HTR-8/SVneo (cell line): Measurements from ENCODE around the gene OR51B5.
A peak's percentile ranks its signal among the peaks of the same experiment; 100 is the strongest.
"Not testable (repeated sequence)": the region's sequence is repeated elsewhere in the genome, so short reads cannot be mapped to it uniquely, and the experiment has no call there.

Experiments used
- DNase-seq: peaks from one replicate; pipeline ENCODE4 v3.0.0; 2011; ENCODE audit warnings: low spot score, mixed read lengths; ENCODE audit not compliant: insufficient read length
- FAIRE-seq: peaks from 2 replicates; lab custom pipeline; 2011; peaks lifted over from hg19 to GRCh38; lab: Jason Lieb, UNC

Gene OR51B5, protein sequence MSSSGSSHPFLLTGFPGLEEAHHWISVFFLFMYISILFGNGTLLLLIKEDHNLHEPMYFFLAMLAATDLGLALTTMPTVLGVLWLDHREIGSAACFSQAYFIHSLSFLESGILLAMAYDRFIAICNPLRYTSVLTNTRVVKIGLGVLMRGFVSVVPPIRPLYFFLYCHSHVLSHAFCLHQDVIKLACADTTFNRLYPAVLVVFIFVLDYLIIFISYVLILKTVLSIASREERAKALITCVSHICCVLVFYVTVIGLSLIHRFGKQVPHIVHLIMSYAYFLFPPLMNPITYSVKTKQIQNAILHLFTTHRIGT

DNA sequence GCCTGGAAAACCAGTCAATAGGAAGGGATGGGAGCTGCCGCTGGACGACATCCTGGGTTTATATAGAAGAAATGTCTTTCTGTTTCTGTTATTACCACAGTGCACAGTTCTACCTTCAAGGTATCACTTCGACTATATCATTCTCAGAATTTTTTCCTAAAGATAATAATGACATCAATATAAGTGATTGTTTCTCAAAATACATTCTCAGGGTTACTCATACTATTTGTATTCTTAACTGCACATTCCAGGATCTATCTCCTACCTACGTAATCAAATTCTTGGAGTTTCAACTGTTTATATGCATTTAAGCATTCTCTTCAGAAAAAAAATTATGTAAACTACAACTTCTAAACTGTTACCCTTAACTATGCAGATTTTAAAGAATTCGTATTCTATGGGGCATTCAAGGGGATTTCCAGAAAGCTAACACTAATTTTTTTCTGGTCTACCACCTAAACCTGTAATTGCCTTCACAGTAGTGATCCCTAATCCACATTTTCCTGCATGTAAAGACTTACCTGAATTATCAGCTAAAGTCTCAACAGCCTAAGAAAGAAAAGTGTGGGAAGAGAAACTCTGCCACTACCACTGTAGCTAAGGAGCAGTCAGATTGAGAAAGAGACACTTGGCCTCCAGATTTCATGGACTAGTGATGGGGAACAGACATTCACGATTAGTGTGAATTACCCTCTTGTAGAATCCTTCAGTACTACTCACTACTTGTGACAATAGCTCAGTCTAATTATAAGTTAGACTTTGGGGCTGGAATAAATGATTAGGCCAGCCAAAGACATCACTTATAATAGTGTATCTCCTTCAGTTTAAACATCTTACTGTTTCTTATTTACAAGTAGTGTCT is at the start of gene OR51B5:
Gene OR51B5, minus strand, starts transcription at position 51 of the 862 bp plus-strand sequence. Its CDS starts 0 bp downstream, at position 51.
- DNase-seq (no peak), FAIRE-seq (no peak)

DNA sequence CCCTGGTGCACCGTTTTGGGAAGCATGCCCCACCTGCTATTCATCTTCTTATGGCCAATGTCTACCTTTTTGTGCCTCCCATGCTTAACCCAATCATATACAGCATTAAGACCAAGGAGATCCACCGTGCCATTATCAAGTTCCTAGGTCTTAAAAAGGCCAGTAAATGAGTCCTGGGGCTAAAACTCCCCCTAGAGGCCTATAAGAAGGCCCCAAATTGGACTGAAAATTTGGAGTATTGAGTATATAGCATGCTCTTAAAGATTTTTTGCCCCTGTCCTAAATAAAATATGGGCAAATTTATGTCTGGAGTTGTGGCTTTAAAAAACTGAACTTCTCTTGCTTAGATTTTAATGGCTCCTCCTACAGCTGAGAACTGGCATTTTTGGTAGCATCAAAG is 46.9 kb upstream of the OR51B5 start:
- FAIRE-seq: no peak
- no peak for DNase-seq

DNA sequence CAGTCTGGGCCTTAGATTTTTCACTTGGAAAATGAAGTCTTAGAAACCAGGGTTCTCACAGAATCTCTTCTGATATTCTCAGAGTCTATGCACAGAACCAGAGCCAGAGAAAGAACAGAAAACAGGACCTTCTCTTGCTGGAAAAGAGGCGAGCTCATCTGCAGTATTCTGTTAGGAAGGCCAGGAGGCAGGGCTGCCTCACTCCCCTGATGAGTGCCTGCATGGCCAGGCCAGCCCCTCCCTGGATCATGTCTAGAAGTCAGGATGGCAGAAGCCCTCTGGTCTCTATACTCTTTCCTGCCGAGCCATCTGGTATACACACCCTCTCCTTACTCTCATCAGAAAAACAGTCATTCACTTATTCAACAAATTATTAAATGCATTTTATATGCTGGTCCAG is 41.0 kb upstream of the OR51B5 start:
- DNase-seq (no peak), FAIRE-seq (no peak)

DNA sequence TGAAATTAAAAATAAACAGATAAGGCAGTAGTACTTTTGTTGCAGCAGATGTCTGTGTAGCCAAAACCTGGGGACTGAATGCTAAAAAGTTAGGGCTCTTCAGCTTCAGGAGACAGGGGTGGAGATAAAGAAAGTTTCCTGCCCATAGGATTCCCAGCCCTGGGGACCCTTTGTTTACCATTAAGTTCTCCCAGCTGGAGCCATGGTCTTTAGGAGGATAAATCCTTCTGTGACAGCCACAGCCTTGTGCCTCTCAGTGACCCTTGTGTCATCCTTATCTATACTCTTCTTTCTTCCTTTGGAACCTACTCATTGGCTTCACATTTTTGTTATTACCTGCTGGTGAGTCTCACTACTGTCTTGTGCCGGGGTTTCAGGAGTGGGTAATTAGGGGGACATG is 40.3 kb upstream of the OR51B5 start, which contains the start of gene OR51M1:
Gene OR51M1, plus strand, starts transcription at position 237 of the 400 bp plus-strand sequence. CDS start 5,587 bp downstream, outside the sequence.
- FAIRE-seq (no peak), DNase-seq (no peak)

DNA sequence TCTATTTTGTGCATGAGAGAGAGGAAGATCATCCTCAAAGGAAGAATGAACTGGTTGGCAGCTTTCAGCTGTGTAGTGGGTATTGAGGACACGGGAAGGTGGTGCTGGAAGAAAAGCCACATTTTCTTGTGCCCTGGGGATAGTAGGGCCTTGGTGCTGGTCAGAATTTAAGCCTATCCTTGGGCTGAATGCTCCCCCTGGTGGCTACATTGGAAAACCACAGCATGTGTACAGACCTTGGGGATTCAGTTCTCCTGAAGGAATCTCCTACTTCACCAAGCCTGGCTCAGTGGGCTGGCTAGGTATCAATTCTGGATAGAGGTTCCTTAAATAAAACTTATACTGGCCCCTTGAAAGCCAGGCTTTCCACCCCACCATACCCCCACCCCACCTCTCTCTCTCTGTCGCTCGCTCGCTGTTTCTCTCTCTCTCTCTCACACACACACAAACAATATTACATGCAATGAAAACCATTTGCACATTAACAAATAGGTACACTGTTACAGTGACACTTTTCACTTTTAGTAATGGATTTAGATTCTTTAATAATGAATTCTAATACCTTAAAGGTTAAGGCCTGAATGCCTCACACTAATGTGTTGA is 37.5 kb upstream of the OR51B5 start:
- FAIRE-seq: no peak
- DNase-seq: peak; percentile 33

DNA sequence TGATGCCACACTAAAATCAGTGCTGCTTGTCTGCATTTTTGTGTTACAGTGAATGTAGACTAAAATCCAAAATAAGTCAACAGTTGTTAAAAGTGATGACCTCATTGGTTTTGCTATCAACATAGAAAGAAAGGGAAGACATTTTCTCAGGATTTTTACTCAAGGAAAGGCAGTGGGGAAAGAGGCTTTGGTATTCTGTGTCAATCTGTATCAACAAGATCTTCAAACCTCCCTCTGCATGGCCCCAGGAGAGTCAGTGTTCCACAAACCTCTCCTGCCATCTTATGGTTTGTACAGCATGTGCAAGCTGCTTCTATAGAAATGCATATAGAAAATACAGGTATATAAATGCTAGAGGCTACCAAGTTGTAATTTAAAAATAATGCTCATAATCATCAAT is 26.5 kb upstream of the OR51B5 start:
- no peak for FAIRE-seq
- peak; percentile 26 for DNase-seq

DNA sequence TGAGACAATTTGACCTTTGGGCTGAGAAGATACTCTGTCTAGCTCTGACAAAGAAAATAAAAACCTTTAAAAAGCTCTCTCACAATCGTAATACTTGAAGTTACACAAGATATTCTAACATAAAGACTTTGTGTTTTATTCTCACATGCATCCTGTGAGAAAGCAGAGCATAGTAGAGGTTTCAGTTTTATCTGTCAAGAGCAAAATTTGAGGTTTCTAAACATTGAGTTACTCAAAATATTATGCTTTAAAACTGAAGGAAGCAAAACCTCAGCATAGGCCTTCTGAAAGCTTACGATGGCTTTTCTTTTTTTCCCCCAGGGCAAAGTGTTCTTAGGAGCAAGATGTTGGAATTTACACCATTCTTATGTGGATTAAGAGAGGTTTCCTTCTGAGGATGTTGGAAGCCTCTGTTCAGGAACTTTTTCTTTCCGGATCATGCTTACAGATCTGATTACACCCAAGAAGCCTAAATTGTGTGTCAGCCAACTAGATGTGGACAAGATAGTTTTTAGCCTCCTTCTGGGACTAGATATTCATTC is 25.2 kb upstream of the OR51B5 start:
- FAIRE-seq: no peak
- DNase-seq: no peak

DNA sequence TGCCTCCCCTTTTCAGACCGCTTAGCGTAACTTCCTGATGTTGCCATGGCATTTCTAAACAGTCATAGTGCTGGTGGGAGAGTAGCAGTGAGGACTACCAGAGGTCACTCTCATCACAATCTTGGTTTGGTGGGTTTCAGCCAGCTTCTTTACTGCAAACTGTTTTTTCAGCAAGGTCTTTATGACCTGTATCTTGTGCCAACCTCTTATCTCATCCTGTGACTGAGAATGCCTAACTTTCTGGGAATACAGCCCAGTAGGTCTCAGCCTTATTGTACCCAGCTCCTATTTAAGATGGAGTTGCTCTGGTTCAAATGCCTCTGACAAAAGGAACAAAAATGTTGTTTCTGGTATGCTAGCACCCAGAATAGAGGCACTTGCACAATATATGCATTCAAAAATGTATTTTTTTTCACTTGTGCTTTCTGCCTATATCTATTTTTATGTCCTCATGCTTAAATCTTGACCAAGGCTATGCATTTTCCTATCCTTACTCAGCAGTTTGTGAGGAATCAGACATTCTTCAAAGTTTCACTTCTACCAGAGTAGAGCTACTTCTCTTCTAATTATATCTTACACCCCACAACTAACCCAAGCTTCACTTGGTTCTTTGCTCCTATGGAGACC is 24.2 kb upstream of the OR51B5 start:
- DNase-seq: no peak
- no peak for FAIRE-seq

DNA sequence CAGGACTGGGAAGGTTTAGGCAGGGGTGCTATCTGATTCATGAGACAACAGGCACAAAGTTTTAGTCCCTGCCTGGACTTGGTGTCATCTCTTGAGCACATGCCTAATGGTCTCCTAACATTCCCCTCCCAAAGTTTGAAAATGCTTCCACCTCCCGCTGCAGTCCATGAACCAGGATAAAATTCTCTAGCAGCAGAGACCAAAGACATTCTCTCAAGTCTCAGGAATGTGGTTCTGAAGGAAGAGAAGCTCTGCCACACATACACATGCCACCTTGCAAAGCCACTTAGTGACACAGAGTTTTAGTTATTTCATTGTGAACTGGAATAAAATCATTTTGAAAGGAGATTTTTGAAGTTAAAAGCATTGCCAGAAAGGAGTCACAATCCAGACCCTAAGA is 23.5 kb upstream of the OR51B5 start:
- DNase-seq: no peak
- FAIRE-seq: no peak

DNA sequence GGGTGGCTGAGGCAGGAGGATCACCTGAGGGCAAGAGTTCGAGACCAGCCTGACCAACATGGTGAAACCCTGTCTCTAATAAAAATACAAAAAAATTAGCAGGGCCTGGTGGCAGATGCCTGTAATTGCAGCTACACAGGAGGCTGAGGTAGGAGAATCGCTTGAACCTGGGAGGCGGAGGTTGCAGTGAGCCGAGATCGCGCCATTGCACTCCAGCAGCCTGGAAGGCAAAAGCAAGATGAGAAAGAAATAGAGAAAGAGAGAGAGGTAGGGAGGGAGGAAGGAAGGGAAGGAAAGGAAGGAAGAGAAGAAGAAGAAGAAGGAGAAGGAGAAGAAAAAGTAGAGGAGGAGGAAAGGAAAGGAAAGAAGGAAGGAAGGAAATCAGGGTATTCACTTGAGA is 23.0 kb upstream of the OR51B5 start:
- FAIRE-seq: not testable (repeated sequence)

DNA sequence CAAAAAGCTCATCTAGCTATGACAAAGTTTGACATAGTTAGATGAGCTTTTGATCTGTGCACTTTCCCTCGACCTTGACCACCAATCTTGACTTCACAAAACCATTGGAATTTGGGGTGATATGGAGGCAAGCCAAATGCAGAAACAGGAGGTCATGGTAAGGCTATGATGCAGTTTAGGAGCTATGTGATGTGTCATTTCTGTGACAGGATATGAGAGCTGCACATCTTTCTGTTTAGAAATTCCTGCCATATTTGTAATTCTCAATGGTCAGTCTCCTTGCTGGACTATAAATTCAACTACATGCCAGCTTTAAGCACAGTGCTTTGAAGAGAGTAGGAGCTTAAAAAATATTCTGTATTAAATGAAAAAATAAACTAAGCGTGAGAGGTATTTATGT is 20.9 kb upstream of the OR51B5 start:
- FAIRE-seq (peak; percentile 85), DNase-seq (peak; percentile 55)

More for the DNA sequence above, 23.0 kb upstream of the OR51B5 start:
- not testable (repeated sequence) for DNase-seq

DNA sequence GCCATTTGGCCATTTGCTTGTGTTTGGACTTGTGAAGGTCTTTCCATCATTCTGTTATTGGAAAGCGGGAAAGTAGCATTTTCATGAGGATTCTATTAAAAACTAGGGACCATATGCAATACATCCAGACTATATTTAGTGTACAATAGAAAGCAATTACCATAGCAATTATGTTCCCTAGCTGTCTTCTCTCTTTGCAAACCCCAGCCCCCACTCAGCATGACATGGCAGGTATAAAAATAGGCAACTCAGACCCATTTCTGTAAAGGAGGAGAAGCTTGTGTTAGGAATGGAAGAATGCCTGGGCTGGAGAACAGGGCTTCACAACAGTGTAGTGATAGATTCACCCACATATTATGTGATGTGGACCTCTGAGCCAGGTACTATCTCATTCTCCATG is 20.4 kb upstream of the OR51B5 start:
- no peak for FAIRE-seq
- DNase-seq: no peak

DNA sequence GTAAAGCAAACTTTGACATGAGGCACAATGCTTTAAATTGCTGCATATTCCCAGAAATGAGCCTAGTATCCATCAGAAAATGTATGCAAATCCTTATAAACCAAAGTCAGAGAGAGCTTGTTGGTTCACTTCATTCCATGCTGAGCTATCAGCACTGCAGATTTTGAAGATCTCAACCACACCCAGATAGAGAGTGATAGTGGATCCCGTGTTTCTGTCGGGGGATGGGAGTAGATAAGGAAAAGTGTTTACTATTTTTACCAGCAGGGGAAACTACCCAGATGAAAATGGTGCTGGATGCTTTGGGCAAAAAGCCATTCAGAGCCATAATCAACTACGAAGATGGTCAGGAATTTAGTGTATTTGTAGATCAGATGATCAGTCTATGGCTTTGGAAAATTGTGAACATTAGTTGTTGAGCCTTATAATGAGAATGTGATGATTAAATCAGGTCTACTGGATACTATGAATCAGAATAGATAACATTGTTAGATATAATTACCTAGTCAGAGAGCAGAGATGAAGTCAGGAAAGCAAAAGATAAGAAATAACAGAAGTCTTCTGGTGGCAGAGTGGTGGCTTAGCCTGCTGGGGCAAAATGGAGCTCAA is 18.8 kb upstream of the OR51B5 start:
- no peak for FAIRE-seq
- no peak for DNase-seq

DNA sequence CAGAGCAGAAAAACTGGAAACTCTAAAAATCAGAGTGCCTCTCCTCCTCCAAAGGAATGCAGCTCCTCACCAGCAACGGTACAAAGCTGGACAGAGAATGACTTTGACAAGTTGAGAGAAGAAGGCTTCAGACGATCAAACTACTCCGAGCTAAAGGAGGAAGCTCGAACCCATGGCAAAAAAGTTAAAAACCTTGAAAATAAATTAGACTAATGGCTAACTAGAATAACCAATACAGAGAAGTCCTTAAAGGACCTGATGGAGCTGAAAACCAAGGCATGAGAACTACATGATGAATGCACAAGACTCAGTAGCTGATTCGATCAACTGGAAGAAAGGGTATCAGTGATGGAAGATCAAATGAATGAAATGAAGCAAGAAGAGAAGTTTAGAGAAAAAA is 12.7 kb upstream of the OR51B5 start:
- DNase-seq, FAIRE-seq: not testable (repeated sequence)

DNA sequence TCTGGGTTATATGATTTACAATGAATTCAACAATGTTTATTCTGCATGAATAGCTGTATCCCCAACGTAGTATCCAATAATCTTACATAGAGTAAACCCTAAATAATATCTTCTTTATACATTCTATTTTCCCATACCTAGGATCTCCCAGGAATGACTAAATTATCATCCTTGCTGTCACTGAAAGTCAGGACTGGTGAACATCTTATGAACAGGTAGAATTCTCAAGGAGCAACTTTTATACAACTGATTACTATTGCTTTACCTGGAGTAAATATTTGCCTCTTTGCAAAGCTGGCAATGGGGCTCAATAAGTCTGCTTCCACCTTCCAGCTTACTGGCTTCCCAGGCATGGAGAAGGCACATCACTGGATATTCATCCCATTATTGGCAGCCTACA is 7.9 kb upstream of the OR51B5 start, which contains the start of gene OR51B6:
Gene OR51B6, plus strand, starts transcription at position 301 of the 400 bp plus-strand sequence. Its CDS starts 0 bp downstream, at position 301.
- no peak for DNase-seq
- no peak for FAIRE-seq

DNA sequence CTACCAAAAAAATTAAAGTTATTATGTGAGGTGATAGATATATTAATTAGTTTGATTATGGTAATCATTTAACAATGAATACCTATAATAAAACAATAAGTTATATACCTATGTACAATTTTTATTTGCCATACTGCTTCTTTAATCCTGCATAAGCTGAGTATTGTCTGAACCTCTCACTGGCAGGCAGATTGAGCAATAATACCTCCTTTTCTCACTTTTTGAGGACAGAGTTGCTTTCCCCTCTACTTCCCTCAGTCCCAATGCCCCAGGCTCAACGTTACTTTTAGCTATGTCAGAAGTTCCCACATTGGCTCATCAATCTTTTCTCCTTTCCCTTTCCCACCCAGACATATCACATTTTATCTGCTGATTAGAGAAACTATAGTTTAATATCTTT is 6.2 kb upstream of the OR51B5 start:
- FAIRE-seq: no peak

DNA sequence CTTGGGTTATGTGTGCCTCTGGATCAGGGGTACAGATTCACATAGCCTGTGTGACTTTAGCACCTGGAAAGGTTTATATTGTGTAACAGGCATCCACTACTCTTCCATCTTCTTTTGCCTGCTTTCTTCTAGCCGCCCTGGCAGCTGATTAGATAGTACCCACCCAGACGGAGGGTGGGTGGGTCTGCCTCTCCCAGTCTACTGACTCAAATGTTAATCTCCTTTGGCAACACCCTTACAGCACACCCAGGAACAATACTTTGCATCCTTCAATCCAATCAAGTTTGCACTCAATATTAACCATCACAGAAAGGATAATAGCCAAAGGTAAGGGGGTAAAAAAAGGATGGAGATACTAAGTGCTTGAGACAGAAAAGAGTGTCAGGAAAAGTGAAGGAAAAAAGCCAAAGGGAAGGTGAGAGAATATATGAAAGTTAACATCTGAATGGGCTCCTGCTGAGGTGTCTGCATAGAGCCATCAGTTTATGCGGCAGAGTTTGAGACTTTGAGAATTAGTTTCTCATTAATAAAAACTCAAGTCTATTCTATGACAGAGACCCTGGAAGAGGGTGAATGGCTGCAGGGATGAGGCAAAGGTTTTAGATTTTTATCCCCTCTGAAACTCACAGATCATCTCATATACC is 5.3 kb upstream of the OR51B5 start:
- no peak for FAIRE-seq
- no peak for DNase-seq

More for the DNA sequence above, 6.2 kb upstream of the OR51B5 start:
- no peak for DNase-seq

DNA sequence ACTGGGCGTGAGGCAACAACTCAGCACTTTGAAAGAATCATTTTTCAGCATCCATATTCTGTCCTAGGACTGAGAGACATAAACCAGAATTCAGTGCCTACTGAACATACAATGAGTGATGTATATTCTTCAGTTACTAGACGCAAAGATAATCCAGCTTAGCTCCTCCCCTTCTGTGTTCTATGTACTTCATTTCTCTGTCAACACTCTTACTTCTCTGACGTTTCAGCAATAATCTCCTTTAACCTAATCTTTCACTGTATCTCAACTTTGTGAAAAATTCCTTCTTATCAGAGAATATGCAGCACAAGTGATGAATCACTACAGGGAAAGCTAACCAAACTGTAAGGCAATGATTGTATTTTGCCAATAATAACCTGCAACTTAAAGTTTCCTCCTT is 2.5 kb upstream of the OR51B5 start:
- no peak for FAIRE-seq
- no peak for DNase-seq

DNA sequence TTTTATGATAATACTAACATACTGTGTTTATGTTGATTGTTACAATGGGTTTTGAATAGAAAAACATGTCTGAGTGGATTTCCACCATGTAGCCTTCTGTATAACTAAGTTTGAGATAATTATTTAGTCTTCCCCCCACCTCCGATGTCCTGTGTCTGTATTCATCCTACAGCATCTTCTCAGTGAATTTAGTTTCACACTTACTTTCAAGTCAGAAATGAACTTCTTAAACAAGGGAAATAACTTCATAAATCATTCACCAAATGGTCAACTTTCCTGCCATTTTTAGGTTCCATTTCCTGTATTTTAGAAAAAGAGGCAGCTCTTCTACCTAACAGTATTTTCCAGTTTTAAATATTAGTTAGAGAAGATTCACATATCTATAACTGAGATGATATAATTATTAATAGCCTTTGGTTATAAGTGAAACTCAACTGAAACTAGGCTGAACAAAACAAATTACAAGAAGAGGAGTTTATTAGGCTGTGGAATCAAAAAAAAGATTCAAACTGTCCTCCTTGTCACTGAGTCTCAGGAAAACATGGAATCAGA is 3.5 kb downstream of the OR51B5 start:
- DNase-seq: no peak
- no peak for FAIRE-seq
